GM18858 (cell line): Measurements from ENCODE around the gene SPHK2.
"Not testable (repeated sequence)": the region's sequence is repeated elsewhere in the genome, so short reads cannot be mapped to it uniquely, and the experiment has no call there.

Experiments used
- ATAC-seq: cut with Tn5 transposase; IDR thresholded peaks from one replicate; pipeline ENCODE4 v1.9.1; 2021; ENCODE audit not compliant: unreplicated experiment

The SPHK2 gene

DNA sequence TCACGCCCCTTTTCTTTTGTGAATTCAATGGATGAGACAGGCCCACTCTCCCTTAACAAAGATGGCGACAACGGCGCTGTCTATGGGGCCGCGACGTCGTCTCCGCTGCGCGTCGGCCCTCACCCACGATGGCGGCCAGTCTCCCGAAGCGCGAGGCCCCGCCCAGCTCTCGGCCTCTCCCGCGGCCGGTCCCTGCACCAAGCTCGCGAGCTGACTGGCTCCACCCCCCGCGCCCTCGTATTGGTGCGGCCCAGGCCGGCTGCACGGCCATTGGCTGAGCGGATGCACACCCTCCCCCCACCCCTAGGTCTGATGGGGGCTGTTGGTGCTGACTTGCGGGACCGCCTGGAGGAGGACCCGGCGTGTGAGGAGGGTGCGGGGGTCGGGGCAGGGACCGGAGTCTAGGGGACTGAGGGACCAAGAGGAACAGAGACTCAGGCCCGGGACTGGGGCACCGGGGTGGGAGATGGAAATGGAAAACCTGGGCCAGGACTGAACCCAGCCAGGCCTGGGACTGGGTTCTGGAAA is 4.8 kb downstream of the SPHK2 start:
- peak; percentile 42 for ATAC-seq

DNA sequence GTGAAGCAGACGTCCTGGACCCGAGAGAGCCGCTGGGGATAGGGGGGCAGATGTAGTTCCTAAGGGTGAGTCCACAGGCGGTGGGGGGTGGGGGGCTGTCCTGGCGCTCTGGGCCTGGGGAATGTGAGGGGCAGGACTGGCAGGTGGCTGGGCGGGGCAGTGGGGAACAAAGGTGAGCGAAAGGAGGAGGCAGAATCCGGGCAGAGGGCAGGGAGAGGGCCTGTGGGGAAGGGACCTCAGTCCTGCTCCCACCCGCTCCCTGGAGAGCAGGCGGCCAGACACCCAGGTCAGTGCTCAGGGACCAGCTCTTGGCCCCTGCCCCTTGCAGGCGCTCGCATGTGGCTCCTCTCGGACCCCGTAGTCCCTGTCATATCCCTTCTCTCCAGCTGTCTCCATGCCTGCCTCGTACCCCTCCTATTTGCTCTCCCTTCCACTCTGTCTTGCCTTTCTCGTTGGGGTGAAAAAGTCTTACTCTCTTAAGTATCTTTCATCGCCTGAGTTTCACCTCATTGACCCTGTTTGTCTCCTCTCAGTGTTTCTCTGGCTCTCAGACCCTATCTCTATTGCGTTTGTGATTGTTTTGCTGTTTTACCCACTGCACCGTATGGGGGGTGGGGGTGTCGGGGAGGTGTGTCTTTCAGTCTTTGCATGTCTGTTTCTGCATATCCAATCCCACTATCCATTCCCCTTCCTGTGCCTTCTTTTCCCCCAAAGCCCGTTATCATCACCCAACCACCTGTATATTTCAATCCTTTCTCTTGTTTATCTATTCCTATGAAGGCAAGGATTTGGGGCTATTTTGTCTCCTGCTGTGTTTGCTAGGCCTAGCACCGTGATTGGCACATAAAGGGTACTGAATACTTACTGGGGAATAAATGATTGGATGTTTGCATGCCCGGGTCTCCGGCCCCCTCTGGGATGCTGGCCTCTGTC is 5.8 kb downstream of the SPHK2 start:
- ATAC-seq = no peak

- ATAC-seq = no peak
Observed at GRCh38 chr19:48625891-48626327, 6.6 kb downstream of the SPHK2 start.

DNA sequence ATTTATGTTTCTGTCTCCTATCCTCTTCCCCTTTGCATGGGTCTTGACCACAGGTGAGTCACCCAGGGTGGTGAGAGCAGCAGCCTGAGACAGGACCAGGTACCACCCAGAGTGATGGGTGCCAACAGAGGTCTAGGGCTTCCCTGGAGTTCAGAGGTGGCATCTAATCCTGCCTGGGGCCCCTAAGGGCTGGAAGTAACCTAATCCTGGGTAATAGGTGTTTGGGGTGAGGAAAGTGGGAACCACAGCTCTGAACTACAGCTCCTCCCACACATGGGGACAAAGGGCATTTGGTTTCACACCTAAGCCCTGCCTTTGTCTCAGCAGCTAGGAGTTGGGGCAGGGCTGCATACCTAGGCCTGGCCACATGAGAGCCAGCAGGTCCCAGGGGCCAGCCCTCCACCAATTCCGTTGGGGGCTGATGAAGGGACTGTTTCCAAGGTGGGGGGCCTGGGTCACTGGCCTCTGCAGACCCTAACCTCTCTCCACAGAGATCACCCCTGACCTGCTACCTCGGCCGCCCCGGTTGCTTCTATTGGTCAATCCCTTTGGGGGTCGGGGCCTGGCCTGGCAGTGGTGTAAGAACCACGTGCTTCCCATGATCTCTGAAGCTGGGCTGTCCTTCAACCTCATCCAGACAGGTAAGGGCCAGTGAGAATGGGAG is 8.0 kb downstream of the SPHK2 start:
- no peak for ATAC-seq

DNA sequence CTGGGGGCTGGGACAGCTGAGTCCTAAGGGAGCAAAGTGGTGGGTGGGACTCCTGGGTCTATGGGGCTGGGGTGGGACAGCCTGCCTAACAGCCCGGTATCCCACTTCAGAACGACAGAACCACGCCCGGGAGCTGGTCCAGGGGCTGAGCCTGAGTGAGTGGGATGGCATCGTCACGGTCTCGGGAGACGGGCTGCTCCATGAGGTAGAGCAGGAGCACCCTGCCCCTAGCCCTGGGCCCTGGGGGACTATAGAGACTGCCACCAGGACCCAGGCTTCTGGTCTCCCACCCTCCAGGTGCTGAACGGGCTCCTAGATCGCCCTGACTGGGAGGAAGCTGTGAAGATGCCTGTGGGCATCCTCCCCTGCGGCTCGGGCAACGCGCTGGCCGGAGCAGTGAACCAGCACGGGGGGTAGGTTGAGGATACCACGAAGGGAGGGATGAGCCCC is 8.6 kb downstream of the SPHK2 start:
- no peak for ATAC-seq

- no peak for ATAC-seq
Observed at GRCh38 chr19:48628486-48629296, 9.4 kb downstream of the SPHK2 start.

GRCh38 chr19:48629297-48629598 is 9.9 kb downstream of the SPHK2 start:
- ATAC-seq = no peak

DNA sequence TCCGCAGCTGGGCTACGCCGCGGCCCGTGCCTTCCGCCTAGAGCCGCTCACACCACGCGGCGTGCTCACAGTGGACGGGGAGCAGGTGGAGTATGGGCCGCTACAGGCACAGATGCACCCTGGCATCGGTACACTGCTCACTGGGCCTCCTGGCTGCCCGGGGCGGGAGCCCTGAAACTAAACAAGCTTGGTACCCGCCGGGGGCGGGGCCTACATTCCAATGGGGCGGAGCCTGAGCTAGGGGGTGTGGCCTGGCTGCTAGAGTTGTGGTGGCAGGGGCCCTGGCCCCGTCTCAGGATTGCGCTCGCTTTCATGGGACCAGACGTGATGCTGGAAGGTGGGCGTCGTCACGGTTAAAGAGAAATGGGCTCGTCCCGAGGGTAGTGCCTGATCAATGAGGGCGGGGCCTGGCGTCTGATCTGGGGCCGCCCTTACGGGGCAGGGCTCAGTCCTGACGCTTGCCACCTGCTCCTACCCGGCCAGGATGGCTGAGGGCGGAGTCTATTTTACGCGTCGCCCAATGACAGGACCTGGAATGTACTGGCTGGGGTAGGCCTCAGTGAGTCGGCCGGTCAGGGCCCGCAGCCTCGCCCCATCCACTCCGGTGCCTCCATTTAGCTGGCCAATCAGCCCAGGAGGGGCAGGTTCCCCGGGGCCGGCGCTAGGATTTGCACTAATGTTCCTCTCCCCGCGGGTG is 10.4 kb downstream of the SPHK2 start:
- no peak for ATAC-seq

DNA sequence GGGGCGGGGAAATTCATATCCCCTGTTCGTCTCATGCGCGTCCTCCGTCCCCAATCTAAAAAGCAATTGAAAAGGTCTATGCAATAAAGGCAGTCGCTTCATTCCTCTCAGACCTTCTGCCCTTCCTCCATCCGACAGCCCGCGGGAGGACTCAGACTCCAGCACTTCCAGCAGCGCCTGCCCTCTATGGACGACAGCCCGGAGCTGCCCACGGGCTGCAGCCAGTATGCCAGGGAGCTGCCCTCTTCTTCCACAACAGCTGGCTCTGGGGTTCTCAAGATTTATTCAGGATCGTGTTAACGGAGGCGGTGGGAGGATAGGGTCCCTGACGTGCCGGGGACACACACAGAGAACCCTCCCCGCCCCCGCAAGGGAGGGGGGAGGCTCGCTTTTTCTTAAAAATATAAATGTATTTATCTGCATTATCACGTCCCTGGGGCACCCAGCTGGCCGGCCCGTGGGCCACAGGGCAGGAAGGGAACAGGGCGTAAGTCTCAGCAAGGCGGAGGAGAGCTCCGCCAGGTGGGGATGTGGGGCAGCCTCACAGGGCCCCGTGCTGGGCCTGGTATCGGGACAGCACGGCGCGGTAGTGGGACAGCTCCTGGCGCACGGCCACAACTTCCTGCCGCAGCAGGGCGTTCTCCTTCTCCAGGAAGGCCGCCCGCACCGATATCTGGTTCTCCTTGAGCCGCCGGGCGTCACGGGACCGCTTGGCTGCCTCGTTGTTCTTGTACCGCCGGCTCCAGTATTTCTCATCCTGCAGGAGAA is 11.2 kb downstream of the SPHK2 start:
- no peak for ATAC-seq

GRCh38 chr19:48631225-48631624 is 11.9 kb downstream of the SPHK2 start:
- no peak for ATAC-seq

GRCh38 chr19:48632286-48632685 is 13.0 kb downstream of the SPHK2 start:
- not testable (repeated sequence) for ATAC-seq

DNA sequence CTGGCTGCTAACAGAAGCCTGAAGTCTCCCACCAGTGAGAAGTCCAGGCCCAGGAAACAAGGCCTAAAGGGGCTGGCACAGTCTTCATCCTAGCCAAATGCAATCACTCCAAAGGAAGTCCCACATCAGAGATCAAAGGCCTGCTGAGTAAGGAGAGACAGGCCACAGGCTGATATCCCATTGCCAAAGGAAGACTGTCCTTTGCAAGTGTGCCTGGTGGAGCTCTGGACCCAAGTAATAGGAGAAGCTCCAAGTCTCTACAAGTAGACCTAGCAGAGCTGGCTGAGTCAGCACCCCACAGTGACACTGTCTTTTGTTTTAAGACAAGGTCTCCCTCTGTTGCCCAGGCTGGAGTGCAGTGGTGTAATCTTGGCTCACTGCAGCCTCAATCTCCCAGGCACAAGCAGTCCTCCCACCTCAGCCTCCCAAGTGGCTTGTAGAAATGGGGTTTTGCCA is 13.4 kb downstream of the SPHK2 start:
- no peak for ATAC-seq

DNA sequence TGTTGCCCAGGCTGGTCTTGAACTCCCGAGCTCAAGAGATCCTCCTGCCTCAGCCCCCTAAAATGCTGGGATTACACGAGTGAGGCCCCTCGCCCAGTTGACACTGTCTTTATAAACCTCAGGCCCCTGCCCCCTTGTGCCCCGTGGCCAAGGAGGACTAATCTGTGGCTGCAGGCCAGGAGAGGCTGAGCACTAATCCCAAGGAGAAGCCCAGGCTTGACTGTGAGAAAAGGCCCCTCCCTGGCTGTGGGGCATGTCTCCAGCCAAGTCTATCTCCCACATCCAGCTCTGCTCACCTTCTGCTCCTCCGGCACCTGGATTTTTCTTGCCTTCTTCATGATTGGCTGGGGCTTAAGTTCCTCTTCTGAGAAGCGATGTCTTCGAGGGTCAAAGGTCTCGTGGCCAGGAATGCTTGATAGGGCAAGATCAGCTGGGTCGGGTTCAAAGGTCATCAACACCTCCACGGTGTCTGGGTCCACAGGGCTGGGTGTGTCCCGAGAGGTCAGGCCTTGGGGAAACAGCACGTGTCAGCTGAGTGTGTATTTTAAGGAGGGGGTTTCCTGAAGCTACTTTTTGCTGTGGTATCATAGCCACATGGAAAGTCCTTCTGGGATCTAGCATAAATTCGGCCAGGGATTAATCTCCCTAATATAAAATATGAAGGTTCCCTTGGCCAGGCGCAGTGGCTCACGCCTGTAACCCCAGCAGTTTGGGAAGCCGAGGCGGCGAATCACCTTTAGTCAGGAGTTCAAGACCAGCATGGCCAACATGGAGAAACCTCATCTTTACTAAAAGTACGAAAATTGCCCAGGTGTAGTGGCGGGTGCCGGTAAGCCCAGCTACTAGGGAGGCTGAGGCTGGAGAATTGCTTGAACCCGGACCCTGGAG is 14.1 kb downstream of the SPHK2 start:
- ATAC-seq = no peak

DNA sequence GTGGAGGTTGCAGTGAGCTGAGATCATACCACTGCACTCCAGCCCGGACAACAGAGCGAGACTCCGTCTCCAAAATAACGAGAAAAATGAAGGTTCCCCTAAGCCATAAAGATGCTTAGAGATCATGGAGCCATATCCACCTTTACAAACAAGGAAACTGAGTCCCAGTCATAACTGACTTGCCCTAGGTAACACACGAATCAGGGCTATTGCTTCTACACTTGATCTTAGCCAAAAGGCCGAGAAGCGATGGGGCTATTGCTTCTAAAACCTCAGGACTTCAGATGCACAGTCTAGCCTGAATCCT is 14.7 kb downstream of the SPHK2 start:
- ATAC-seq = no peak

DNA sequence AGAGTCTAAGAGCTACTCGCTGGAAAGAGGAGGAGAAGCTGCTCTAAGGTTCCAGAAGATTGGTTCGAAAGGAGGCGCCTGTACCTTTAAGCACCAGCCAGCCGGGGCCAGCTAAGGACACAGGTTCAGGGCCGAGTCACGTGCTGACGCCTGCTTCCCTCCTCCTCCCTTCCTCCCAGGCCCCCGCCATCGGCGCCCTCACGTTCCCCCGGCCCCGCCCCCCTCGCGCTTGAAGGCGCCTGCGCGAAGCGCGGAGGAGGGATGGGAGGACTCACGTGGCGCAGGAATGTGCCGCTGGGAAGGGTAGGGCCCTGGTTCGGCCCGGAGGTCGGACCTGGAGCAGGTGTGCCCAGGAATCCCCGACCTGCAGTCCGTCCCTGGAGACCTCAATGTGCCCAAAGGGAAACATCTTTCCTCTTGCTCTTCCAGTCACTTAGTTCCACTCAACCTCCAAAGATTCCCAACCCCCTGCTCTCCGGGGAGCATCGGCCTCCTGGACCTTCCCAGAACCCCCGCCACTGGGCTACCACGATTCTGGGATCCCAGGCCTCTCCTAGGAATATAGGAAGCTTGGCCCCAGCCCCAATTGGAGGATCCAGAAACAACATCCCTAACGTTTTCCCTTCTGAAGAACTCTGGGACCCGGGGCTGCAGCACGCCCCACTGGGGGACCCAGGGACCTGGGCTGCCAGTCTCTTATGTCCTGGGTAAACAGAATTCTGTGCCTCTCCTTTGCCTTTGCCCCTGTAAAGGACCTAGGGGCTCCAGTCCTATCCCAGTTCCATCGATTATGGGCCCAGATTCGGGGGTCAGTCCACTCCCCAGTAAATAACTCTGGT is 15.3 kb downstream of the SPHK2 start:
- no peak for ATAC-seq

GRCh38 chr19:48635263-48635965 is 16.1 kb downstream of the SPHK2 start:
- no peak for ATAC-seq
